Measurements from ENCODE around the gene PSAP.

The PSAP gene

GRCh38 chr10:71779641-71780040 lies 71.4 kb downstream of the PSAP start:
- no peak for FAIRE-seq
- no peak for TF ChIP-seq CTCF (IDR thresholded peaks at IDR 0.05; ENCODE audit: insufficient read depth, missing control alignments)
- DNase-seq (ENCODE audit: insufficient read length, low spot score), result no peak

- FAIRE-seq (no peak), DNase-seq (ENCODE audit: insufficient read length, low spot score) (no peak)
- no peak for TF ChIP-seq CTCF (IDR thresholded peaks at IDR 0.05; ENCODE audit: insufficient read depth, missing control alignments)
Observed at GRCh38 chr10:71778071-71778825, 72.8 kb downstream of the PSAP start.

- FAIRE-seq (no peak), DNase-seq (ENCODE audit: insufficient read length, low spot score) (no peak)
- no peak for TF ChIP-seq CTCF (IDR thresholded peaks at IDR 0.05; ENCODE audit: insufficient read depth, missing control alignments)
Observed at GRCh38 chr10:71777213-71777985, 73.7 kb downstream of the PSAP start.

GRCh38 chr10:71776481-71776925 lies 74.5 kb downstream of the PSAP start:
- FAIRE-seq, result no peak
- TF ChIP-seq CTCF (IDR thresholded peaks at IDR 0.05; ENCODE audit: insufficient read depth, missing control alignments), result no peak
- no peak for DNase-seq (ENCODE audit: insufficient read length, low spot score)

GRCh38 chr10:71774916-71775702 lies 75.9 kb downstream of the PSAP start:
- no peak for TF ChIP-seq CTCF (IDR thresholded peaks at IDR 0.05; ENCODE audit: insufficient read depth, missing control alignments)
- FAIRE-seq (no peak), DNase-seq (ENCODE audit: insufficient read length, low spot score) (no peak)

GRCh38 chr10:71773221-71773971 lies 77.7 kb downstream of the PSAP start, which contains the start of gene VSIR:
Gene VSIR (minus strand): TSS chr10:71773520. CDS start chr10:71773439, 81 bp downstream.
- peak; percentile 77 for DNase-seq (ENCODE audit: insufficient read length, low spot score)
- no peak for FAIRE-seq
- peak; percentile 57 for TF ChIP-seq CTCF (IDR thresholded peaks at IDR 0.05; ENCODE audit: insufficient read depth, missing control alignments)
